ENCODE data around the gene CMTM6. TPM values are rescaled to one million over a fixed set of nuclear protein-coding genes. Genes with fewer than 3 reads are reported as not detected.

CMTM6 gene
- total and polyA plus RNA-seq, 10 of the 15 experiments (the other 5 are each of a cell fraction or from before 2014, with no cell fraction given) = 27.1 to 97.3 (median 61.4) TPM

GRCh38 chr3:32493437-32494414 lies 8.9 kb downstream of the CMTM6 start (continued):
- TF ChIP-seq CHD1 (IDR thresholded peaks at IDR 0.05; ENCODE audit: low read depth, low read length) (no peak), PKNOX1 (IDR thresholded peaks at IDR 0.05) (peak; percentile 66), PAX8 (IDR thresholded peaks at IDR 0.05) (peak; percentile 67; the same call in 1 of the 2 replicates), GABPA (IDR thresholded peaks at IDR 0.05; ENCODE audit: low read depth) (no peak), BCL3 (IDR thresholded peaks at IDR 0.05; ENCODE audit: borderline replicate concordance, insufficient read depth, low read depth, low read length, poor library complexity, severe bottlenecking) (peak; percentile 44), NR2F1 (conservative IDR thresholded peaks at IDR 0.05) (peak; percentile 53; the same call in 1 of the 2 replicates), RELA (IDR thresholded peaks at IDR 0.05; ENCODE audit: borderline replicate concordance, partially characterized antibody) (peak; percentile 87), BACH1 (IDR thresholded peaks at IDR 0.05; ENCODE audit: borderline replicate concordance) (peak; percentile 67; the same call in 1 of the 2 replicates), ZBTB11 (CRISPR knock-in tag; IDR thresholded peaks at IDR 0.05) (no peak), MEF2B (IDR thresholded peaks at IDR 0.05; ENCODE audit: partially characterized antibody, poor library complexity, severe bottlenecking) (no peak), SRF (IDR thresholded peaks at IDR 0.05; ENCODE audit: low read depth in 2 of 2, low read length in 2 of 2) (no peak), CREM (IDR thresholded peaks at IDR 0.05; ENCODE audit: low read depth) (peak; percentile 91), JUNB (IDR thresholded peaks at IDR 0.05) (peak; percentile 85), TCF3 (IDR thresholded peaks at IDR 0.05; ENCODE audit: borderline replicate concordance, insufficient read depth, low read depth, low read length) (peak; percentile 30; the same call in 1 of the 2 replicates), ZBTB33 (IDR thresholded peaks at IDR 0.05) (no peak), STAT3 (IDR thresholded peaks at IDR 0.05; ENCODE audit: low read depth, low read length) (0 out of 2 replicates have a peak, but pooled peaks have one; percentile 65), CHD2 (IDR thresholded peaks at IDR 0.05; ENCODE audit: borderline replicate concordance, low read depth, low read length) (peak; percentile 39; the same call in 1 of the 2 replicates)

All from GM12878 (cell line).